GM04503 (cell line): Measurements from ENCODE around the gene TMEM259.

Experiments used
- DNase-seq: peaks from one replicate; pipeline ENCODE4 v3.0.0-alpha.2; 2012; ENCODE audit warnings: low read depth

TMEM259 gene

GRCh38 chr19:1020868-1021425 is at the start of gene TMEM259:
Gene TMEM259 (minus strand): TSS chr19:1021123. CDS start chr19:1020996, 127 bp downstream.
- DNase-seq: peak; percentile 72

- DNase-seq: no peak
Measured at GRCh38 chr19:1070576-1070930, 49.6 kb upstream of the TMEM259 start.

- DNase-seq: no peak
Measured at GRCh38 chr19:1069009-1069779, 48.3 kb upstream of the TMEM259 start.

GRCh38 chr19:1068009-1069001 is 47.4 kb upstream of the TMEM259 start:
- DNase-seq: no peak

- no peak for DNase-seq
Measured at GRCh38 chr19:1067341-1067957, 46.5 kb upstream of the TMEM259 start.

- DNase-seq: no peak
Measured at GRCh38 chr19:1066748-1067340, 45.9 kb upstream of the TMEM259 start, which contains the start of gene ARHGAP45. Gene ARHGAP45 (plus strand): TSS chr19:1067167. CDS start chr19:1067406, 239 bp downstream.

- DNase-seq: no peak
Measured at GRCh38 chr19:1066251-1066747, 45.4 kb upstream of the TMEM259 start.

- no peak for DNase-seq
Measured at GRCh38 chr19:1065606-1066109, 44.7 kb upstream of the TMEM259 start.

- peak; percentile 10 for DNase-seq
Measured at GRCh38 chr19:1064661-1065605, 44.0 kb upstream of the TMEM259 start.

GRCh38 chr19:1063909-1064660 is 43.2 kb upstream of the TMEM259 start:
- DNase-seq: no peak

- DNase-seq: no peak
Measured at GRCh38 chr19:1063030-1063908, 42.3 kb upstream of the TMEM259 start.

- DNase-seq: no peak
Measured at GRCh38 chr19:1062387-1063029, 41.6 kb upstream of the TMEM259 start.

GRCh38 chr19:1061987-1062386 is 41.1 kb upstream of the TMEM259 start:
- no peak for DNase-seq

GRCh38 chr19:1060689-1061088 is 39.8 kb upstream of the TMEM259 start:
- no peak for DNase-seq

GRCh38 chr19:1058112-1058511 is 37.2 kb upstream of the TMEM259 start:
- no peak for DNase-seq

- peak; percentile 26 for DNase-seq
Measured at GRCh38 chr19:1057176-1057855, 36.4 kb upstream of the TMEM259 start.
